ENCODE measurements around the gene TTLL5.
"Not testable (repeated sequence)": the region's sequence is repeated elsewhere in the genome, so short reads cannot be mapped to it uniquely, and the experiment has no call there.

TTLL5 gene

DNA sequence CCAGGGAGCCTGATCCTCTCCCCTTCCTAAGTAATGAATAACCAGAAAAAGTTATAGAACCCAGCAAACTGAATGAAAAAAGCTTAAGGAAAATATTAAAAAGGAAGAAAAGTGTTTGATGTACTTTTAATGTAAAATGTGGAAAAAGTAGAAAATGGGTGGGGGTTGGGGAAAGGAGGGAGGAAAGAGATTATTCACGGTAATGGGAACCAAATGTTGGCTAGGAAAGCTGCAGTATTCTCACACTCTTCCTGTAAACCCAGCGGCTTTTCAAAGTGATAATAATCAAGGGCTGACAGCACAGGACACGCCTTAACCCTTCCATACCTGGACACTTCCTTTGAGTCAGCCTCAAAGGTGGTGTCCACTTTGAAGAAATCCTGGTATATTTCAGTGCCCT lies 181.5 kb downstream of the TTLL5 start:
- FAIRE-seq (no peak), DNase-seq (ENCODE audit: insufficient read length, low spot score) (no peak)
- TF ChIP-seq POLR2A (IDR thresholded peaks at IDR 0.05; ENCODE audit: low read depth, low read length), result no peak

DNA sequence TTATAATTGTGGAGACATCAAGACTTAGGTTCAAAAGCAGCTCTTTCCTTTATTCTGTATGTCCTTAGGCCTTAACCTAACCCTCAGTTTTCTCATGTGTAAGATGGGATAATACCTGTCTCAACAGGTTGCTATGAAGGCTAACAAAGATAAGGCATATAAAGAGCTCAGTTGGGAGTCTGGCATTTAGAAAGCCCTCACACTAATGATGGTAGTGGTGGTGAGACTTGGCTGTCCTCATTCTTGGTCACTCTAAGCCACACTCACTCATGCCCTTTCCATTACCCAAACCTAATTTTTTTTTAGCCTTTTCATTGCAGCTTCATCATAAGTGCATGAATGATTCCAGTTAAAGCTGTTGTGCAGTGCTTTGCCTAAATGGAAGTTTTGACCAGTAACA lies 183.4 kb downstream of the TTLL5 start:
- FAIRE-seq (no peak), DNase-seq (ENCODE audit: insufficient read length, low spot score) (no peak)
- no peak for TF ChIP-seq POLR2A (IDR thresholded peaks at IDR 0.05; ENCODE audit: low read depth, low read length)

DNA sequence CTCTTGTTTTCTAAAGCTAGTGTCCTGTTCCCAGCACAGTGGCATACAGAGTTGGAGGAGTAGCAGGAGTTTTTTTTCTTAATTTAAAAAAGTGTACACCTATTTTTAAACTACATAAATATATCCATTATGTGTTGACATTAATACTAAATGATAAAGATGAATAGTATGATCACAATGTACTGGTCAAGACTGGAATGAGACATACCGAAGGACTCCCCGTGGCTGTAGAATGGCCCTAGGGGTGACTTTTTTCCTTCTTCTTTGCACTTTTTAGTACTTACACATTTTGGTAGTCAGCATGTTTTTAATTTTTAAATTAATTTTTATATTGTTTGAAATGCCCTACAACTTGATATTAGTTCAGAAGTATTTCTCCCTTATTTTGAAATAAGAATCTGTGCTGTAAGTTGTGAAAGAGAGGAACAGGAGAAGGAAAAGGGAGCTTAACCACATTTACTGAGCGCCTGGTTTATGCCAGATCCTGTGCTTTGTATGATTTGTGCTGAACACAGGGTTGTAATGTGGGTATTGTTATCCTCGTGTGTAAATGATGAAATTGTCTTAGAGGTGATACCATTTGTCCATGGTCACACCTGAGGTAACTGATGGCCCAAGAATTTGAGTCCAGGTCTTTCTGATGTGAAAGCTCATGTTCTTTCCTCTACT lies 184.2 kb downstream of the TTLL5 start:
- no peak for FAIRE-seq
- no peak for DNase-seq (ENCODE audit: insufficient read length, low spot score)
- no peak for TF ChIP-seq POLR2A (IDR thresholded peaks at IDR 0.05; ENCODE audit: low read depth, low read length)

DNA sequence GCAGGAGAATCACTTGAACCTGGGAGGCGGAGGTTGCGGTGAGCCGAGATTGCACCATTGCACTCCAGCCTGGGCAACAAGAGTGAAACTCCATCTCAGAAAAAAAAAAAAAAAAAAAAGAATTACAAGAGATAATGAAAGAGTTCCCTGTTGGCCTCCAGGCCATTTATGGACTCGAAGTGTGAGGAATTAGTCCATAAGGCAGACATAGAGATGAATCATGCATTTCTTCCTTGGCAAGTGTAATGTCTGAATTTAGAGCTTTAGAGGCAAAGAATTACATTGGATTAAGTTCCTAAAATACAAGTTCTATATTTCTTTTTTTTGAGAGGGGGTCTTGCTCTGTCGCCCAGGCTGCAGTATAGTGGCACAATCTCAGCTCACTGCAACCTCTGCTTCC lies 185.6 kb downstream of the TTLL5 start:
- DNase-seq (ENCODE audit: insufficient read length, low spot score); FAIRE-seq: not testable (repeated sequence)

DNA sequence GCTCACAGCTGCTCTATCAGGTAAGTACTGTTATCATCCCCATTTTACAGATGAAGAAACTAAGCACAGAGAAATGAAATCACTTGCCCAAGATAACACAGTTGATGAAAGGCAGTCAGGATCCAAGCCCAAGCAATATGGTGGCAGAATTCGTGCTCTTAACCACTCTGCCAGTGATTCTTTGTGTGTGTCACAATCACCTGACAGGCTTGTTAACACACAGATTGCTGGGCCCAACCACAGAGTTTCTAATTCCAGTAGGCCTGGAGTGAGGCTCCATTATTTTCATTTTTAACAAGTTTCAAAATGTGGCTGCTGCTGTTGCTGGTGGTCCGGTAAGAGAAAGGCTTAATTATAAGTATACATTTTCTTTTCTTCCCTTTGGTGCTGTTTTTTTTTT lies 186.5 kb downstream of the TTLL5 start:
- FAIRE-seq, result no peak
- no peak for DNase-seq (ENCODE audit: insufficient read length, low spot score)
- no peak for TF ChIP-seq POLR2A (IDR thresholded peaks at IDR 0.05; ENCODE audit: low read depth, low read length)

DNA sequence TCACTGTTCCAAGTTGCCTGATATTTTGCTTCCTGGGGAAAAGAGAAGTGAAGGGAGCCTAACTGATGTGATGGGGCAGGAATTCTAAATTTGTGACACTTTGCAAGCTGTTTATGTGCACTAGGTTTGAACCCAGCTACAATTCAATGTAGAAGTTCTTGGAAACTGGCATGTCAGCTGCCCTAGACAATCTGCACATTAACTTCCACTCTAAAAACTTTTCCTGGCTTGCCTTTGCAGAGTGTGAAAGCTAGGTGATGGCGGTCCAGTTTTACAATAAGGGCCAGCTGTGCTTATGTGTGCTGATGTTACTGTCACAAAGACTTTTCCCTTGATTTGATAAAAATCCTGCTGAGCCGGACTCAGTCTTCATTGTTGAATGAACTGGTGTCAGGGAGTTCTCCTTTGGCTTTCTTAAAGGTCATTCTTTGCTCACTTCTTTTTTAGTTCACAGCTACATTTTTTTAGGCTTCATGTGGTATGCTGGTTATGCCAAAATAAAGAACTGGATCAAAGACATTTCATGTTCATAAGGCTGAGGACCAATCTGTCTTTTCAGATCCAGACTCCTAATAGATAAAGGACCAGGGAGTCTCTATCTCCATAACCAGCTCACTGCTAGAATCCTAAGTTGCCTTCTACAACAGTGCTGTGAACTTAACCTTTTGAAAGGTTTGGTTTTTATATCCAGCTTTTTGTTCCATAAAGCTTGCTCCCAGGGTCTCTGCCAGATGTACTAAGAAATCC lies 187.3 kb downstream of the TTLL5 start:
- DNase-seq (ENCODE audit: insufficient read length, low spot score), result no peak
- no peak for TF ChIP-seq POLR2A (IDR thresholded peaks at IDR 0.05; ENCODE audit: low read depth, low read length)
- FAIRE-seq, result no peak

DNA sequence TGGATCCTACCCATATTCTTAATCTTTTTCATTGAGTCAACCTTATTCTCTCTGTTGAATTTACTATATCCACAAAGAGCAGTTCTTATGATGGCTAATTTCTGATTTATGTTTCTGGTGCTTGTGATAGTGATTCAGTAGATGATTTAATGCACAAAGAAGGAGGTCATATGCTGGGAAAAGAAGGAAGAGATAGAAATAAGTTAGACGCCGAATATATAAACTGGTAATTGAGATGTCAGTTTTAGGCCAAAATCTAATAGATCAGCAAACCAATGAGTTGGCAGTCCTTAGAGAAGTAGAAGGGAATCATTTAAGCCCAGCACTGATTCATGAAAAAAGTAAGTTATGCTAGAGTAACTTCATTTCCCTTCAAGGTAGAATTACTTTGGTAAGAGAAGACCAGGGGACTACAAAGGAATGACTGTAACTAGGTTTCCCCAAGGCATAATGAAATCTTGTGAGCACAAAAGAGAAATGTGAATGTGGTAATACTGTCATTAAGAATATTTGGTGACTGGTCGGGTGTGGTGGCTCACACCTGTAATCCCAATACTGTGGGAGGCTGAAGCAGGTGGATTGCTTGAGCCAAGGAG lies 188.4 kb downstream of the TTLL5 start:
- no peak for DNase-seq (ENCODE audit: insufficient read length, low spot score)
- FAIRE-seq, result no peak
- TF ChIP-seq POLR2A (IDR thresholded peaks at IDR 0.05; ENCODE audit: low read depth, low read length), result no peak

DNA sequence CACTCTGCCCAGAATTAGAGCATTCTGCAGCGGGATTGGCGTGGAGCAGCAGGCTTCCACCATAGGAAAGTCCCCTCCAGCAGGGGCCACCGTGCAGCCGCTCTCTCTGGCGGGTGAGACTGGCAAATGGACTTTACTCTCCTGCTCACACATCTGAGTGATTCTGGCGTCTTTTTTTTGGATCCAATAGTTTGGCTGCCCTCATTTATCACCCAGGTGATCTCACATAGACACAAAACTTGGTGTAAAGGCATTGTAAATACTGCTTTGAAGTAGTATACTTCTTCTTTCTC lies 190.5 kb downstream of the TTLL5 start:
- FAIRE-seq (no peak), DNase-seq (ENCODE audit: insufficient read length, low spot score) (no peak)
- no peak for TF ChIP-seq POLR2A (IDR thresholded peaks at IDR 0.05; ENCODE audit: low read depth, low read length)

DNA sequence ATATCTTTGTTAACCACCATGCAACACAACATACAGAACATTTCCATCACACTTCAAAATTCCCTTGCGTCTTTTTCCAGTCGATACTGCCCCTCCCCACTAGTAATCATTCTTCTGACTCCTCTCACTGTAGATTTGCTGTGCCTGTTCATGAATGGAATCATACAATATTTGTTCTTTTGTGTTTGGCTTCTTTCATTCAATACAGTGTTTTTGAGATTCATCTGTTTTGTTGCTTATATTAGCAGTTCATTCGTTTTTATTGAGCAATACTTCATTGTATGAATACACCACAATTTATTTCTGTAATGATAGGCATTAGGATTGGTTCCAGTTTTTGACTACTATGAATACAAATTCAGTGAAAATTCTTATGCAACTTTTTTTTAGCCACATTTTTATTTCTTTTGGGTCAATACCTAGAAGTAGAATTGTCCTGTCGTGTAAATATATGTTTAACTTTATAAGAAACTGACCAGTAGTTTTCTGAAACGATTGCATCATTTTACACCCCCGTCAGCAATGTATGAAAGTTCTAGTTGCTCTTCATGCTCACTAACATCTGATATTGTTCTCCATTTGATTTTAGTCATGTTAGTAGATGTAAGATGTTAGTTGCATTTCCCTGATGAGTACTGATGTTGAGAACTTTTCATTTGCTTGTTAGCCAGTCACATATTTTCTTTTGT lies 193.2 kb downstream of the TTLL5 start:
- FAIRE-seq, result no peak
- TF ChIP-seq POLR2A (IDR thresholded peaks at IDR 0.05; ENCODE audit: low read depth, low read length), result no peak
- no peak for DNase-seq (ENCODE audit: insufficient read length, low spot score)

DNA sequence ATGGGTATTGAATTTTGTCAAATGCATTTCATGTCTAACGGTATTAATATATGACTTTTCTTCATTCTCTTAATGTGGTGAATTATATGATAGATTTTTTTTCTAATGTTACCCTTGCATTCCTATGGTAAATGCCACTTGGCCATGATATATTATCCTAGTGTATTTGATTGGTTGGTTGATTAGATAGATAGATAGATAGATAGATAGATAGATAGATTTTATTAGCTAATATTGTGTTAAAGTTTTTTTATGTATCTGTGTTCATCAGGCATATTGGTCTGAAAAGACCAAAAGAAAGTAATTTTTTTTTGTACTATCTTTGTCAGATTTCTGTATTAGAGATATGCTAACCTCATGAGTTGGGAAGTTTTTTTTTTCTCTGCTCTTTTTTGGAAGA lies 196.2 kb downstream of the TTLL5 start:
- no peak for DNase-seq (ENCODE audit: insufficient read length, low spot score)
- TF ChIP-seq POLR2A (IDR thresholded peaks at IDR 0.05; ENCODE audit: low read depth, low read length), result no peak
- FAIRE-seq, result no peak

DNA sequence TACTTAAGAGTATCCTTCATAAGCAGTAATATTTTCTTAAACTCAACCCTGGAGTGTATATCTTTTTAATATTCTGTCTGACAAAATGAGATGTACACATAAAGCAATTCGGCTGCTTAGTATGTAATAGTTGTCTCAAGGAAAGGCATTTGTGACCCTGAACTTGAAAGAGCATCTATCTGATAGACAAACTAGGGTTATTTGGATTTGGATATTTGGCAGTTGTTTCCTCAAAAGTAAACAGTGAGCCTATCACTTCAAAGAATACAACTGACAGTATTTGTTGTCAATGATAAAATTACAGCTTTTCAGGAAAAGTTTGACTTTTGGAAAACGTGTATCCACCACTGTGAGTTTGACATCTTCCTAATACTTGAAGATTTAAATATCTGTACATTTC lies 197.3 kb downstream of the TTLL5 start:
- DNase-seq (ENCODE audit: insufficient read length, low spot score) (no peak), FAIRE-seq (no peak)
- TF ChIP-seq POLR2A (IDR thresholded peaks at IDR 0.05; ENCODE audit: low read depth, low read length), result no peak

DNA sequence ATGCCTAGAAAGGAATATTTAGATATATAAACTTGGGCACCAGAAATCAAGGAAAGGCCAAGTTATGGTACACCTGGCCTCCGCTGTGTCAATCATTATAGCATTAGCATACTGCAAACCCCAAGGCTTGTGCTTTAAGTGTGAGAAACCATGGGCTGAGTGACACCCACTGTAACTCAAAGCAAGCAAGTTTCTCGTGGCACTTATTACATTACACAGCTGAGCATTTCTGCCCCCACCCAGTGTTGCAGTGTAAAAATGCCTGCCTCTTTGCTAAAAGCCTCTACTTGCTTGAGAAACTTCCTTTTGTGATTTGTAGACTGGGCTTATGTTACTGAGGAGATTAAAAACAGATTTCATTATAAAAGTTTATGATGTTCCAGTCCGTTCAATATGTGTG lies 198.7 kb downstream of the TTLL5 start:
- no peak for FAIRE-seq
- TF ChIP-seq POLR2A (IDR thresholded peaks at IDR 0.05; ENCODE audit: low read depth, low read length), result no peak
- DNase-seq (ENCODE audit: insufficient read length, low spot score), result no peak

DNA sequence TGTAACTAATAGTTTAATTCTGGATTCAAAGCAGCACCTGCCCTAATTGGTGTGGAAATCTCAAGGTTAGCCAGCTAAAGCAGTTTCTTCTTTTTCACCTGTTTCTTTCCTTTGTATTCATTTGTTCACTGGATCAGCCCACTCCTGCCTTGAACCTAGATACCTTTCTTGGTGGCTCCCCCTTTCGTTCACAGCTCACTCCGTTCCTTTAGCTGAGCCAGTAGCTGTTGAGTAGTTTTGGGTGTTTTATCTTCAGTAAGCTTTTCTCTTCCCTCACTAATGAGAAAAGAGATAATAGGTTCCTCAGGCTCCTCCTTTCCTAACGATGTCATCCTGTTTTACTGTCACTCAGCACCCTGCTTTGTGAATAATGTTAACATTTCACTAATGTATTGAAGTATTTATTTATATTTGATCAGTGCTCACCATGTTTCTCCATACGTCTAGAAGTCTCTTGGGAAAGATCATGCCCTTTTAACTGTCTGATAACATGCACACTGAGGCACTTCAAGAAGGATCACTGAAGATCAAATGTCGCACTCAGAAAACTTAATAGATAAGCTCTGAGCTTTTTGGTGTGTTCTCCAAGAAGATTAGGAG lies 199.6 kb downstream of the TTLL5 start:
- no peak for TF ChIP-seq POLR2A (IDR thresholded peaks at IDR 0.05; ENCODE audit: low read depth, low read length)
- DNase-seq (ENCODE audit: insufficient read length, low spot score), result no peak
- no peak for FAIRE-seq

DNA sequence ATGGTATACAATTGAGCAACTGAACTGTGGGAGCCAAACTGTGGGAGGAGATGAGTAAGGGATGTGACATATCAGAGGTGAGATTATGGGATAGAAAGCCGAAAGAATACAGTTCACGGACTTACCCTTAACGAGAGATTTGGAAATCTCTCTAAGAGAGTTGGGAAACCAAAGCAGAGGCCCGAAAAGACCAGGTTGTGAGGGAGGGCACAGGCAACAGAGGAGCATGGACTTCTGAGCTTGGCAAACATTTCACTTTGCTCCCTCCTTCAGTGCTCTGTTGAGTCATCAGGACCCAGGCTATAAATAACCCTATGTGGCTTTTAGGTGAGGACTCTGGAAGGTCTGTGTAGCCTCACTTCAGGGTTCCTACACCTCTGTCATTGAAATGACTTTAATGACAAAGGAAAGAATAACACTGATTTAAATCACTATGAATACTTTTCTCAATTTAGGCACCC lies 200.1 kb downstream of the TTLL5 start:
- DNase-seq (ENCODE audit: insufficient read length, low spot score) (no peak), FAIRE-seq (peak; percentile 92)
- no peak for TF ChIP-seq POLR2A (IDR thresholded peaks at IDR 0.05; ENCODE audit: low read depth, low read length)

Measured in H54 (cell line).